H1 (cell line): Measurements from ENCODE around the gene GRM4. TPM values are rescaled to one million over a fixed set of nuclear protein-coding genes. Genes with fewer than 3 reads are reported as not detected.

Experiments
- BCL11A ChIP-seq, 2 experiments: IDR thresholded peaks; one replicate each; pipeline ENCODE4 v1.6.1; 2011; ENCODE audit warnings: low read depth in 2 of 2, low read length in 2 of 2, mild to moderate bottlenecking in 2 of 2
- CBX8 ChIP-seq: fragments of 300-800, 300-1000 bp; sonication (generic); IDR thresholded peaks from 2 replicates; pipeline ENCODE4 v1.7.1; 2016; ENCODE audit warnings: low read depth, low read length, borderline replicate concordance
- KDM5A ChIP-seq: fragments of 200-600 bp; IDR thresholded peaks from 2 replicates; pipeline ENCODE4 v1.7.1; 2012; ENCODE audit warnings: mild to moderate bottlenecking, low read length, inconsistent platforms, mixed read lengths
- polyA plus RNA-seq, 7 experiments: library from polyadenylated mRNA; depleted of rRNA in 3 of 7; stranded (reverse) in 5 of 7; unstranded in 2 of 7; fragments of >200 nt in 5 of 7; fragments of 200-250 nt in 2 of 7; gene quantifications; 1 replicate in 5 of 7; 2 replicates in 1 of 7; 4 replicates in 1 of 7; pipeline versions ENCODE4 v1.2.1 to v1.2.3, GENCODE V29; 2011 to 2013; ENCODE audit warnings: missing spikeins in 2 of 7, mixed read lengths in 2 of 7
- total RNA-seq: library from RNA; stranded (reverse); fragmentation: NEBNext Ultra II Directional; extraction: Animal tissue kit (Norgen Biotek cat#: 25700); gene quantifications from 2 replicates; pipeline ENCODE4 v1.2.1, GENCODE V29; 2021

Gene GRM4
- total and polyA plus RNA-seq, 2 of the 8 experiments (the other 6 are each of a cell fraction or from before 2014, with no cell fraction given) = 19.6 to 21.5 TPM

DNA sequence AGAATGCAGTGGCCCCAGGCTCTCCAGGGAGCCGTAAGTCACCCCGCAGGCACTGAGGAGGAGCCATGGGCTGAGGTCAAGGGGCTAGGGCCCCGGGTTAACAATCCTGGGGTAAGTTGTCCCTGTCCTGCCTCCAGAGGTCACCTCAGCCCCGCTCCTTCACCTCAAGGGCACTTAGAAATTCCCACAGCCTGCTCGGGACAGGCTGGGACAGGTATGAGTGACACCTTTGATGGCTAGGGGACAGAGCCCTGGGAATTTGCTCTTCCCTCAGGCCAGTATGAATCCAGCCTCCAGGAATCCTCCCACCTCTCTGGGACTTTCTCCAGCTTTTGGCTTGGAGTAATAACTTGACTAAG, 3.5 kb upstream of the GRM4 start (continued):
- TF ChIP-seq BCL11A (IDR thresholded peaks at IDR 0.05; ENCODE audit: low read depth in 2 of 2, low read length in 2 of 2) = no peak
- no peak for TF ChIP-seq CBX8
- TF ChIP-seq KDM5A = no peak
